ENCODE measurements around the gene WNT3A. TPM values are rescaled to one million over a fixed set of nuclear protein-coding genes. Genes with fewer than 3 reads are reported as not detected.

The WNT3A gene
- total RNA-seq, 4 donors from 2014 or later: 2.8 to 6.3 (median 3.8) TPM

- Histone ChIP-seq H3K27me3 (peaks cover 54% of the 10 kb centered on the region), H3K9me3 (no peaks in the 10 kb centered on the region), H3K36me3 (no peaks in the 10 kb centered on the region), H3K4me3 (no peak overlapping the region), H3K4me1 (peaks cover 13% of the 10 kb centered on the region), H3K27ac (no peak overlapping the region)
- peak; percentile 20 to 30 for DNase-seq (ENCODE audit: low spot score in 2 of 2)
- 78% methylated on average over 3 of the region's 3 CpGs for WGBS
- TF ChIP-seq POLR2A (IDR thresholded peaks at IDR 0.05): no peak
- no peak for TF ChIP-seq POLR2AphosphoS5 (IDR thresholded peaks at IDR 0.05)
- no peak for TF ChIP-seq EP300 (IDR thresholded peaks at IDR 0.05)
- TF ChIP-seq CTCF (IDR thresholded peaks at IDR 0.05): no peak
Measured at GRCh38 chr1:228039986-228040385, 33.2 kb downstream of the WNT3A start.

GRCh38 chr1:228041316-228041715 lies 34.5 kb downstream of the WNT3A start:
- peaks cover 41% of the 10 kb centered on the region for H3K27me3 ChIP-seq
- no peak overlapping the region for H3K27ac ChIP-seq
- no peak overlapping the region for H3K4me3 ChIP-seq
- peaks cover 17% of the 10 kb centered on the region for H3K4me1 ChIP-seq
- TF ChIP-seq POLR2AphosphoS5 (IDR thresholded peaks at IDR 0.05): no peak
- TF ChIP-seq EP300 (IDR thresholded peaks at IDR 0.05): no peak
- no peak for TF ChIP-seq CTCF (IDR thresholded peaks at IDR 0.05)
- no peak for TF ChIP-seq POLR2A (IDR thresholded peaks at IDR 0.05)
- no peaks in the 10 kb centered on the region for H3K36me3 ChIP-seq
- WGBS: 95% methylated on average over 2 of the region's 2 CpGs
- DNase-seq (ENCODE audit: low spot score in 2 of 2): peak; percentile 26 to 31
- no peaks in the 10 kb centered on the region for H3K9me3 ChIP-seq

GRCh38 chr1:228042508-228042907 lies 35.7 kb downstream of the WNT3A start:
- TF ChIP-seq POLR2A (IDR thresholded peaks at IDR 0.05): no peak
- no peak for TF ChIP-seq POLR2AphosphoS5 (IDR thresholded peaks at IDR 0.05)
- no peak for TF ChIP-seq EP300 (IDR thresholded peaks at IDR 0.05)
- no peak for TF ChIP-seq CTCF (IDR thresholded peaks at IDR 0.05)
- Histone ChIP-seq H3K36me3 (no peaks in the 10 kb centered on the region), H3K9me3 (no peaks in the 10 kb centered on the region), H3K4me1 (peaks cover 12% of the 10 kb centered on the region), H3K27me3 (peaks cover 29% of the 10 kb centered on the region), H3K4me3 (no peak overlapping the region), H3K27ac (no peak overlapping the region)
- DNase-seq (ENCODE audit: low spot score in 2 of 2): no peak

- H3K27ac ChIP-seq: no peak overlapping the region
- peaks cover 20% of the 10 kb centered on the region for H3K27me3 ChIP-seq
- WGBS: 62% methylated on average over 7 of the region's 7 CpGs
Measured at GRCh38 chr1:228043281-228043848, 36.6 kb downstream of the WNT3A start.

GRCh38 chr1:228044961-228045360 lies 38.2 kb downstream of the WNT3A start:
- 53% methylated on average over 3 of the region's 3 CpGs for WGBS
- no peak overlapping the region for H3K27ac ChIP-seq
- DNase-seq (ENCODE audit: low spot score in 2 of 2): peak in 1 of 2 donors; percentile 61

More at GRCh38 chr1:228043281-228043848, 36.6 kb downstream of the WNT3A start:
- Histone ChIP-seq H3K4me1 (peaks cover 4% of the 10 kb centered on the region), H3K4me3 (no peak overlapping the region), H3K9me3 (no peaks in the 10 kb centered on the region), H3K36me3 (no peaks in the 10 kb centered on the region)
- TF ChIP-seq EP300 (IDR thresholded peaks at IDR 0.05): no peak
- no peak for TF ChIP-seq POLR2A (IDR thresholded peaks at IDR 0.05)
- TF ChIP-seq CTCF (IDR thresholded peaks at IDR 0.05): no peak
- TF ChIP-seq POLR2AphosphoS5 (IDR thresholded peaks at IDR 0.05): no peak
- peak in 1 of 2 donors; percentile 38 for DNase-seq (ENCODE audit: low spot score in 2 of 2)

More at GRCh38 chr1:228044961-228045360, 38.2 kb downstream of the WNT3A start:
- H3K9me3 ChIP-seq: no peaks in the 10 kb centered on the region
- H3K36me3 ChIP-seq: no peaks in the 10 kb centered on the region
- H3K4me1 ChIP-seq: peaks cover 4% of the 10 kb centered on the region
- H3K4me3 ChIP-seq: no peak overlapping the region
- H3K27me3 ChIP-seq: peaks cover 4% of the 10 kb centered on the region
- TF ChIP-seq POLR2A (IDR thresholded peaks at IDR 0.05) (no peak), POLR2AphosphoS5 (IDR thresholded peaks at IDR 0.05) (no peak), EP300 (IDR thresholded peaks at IDR 0.05) (no peak), CTCF (IDR thresholded peaks at IDR 0.05) (no peak)
